CD4-positive, alpha-beta T cell treated with Interleukin-17A for 4 hours (primary cell): ENCODE results near the gene POLR2J.
A peak's percentile ranks its signal among the peaks of the same experiment; 100 is the strongest.
"Not testable (repeated sequence)": the region's sequence is repeated elsewhere in the genome, so short reads cannot be mapped to it uniquely, and the experiment has no call there.

Experiments used
- DNase-seq: peaks from one replicate; pipeline ENCODE4 v3.0.0-alpha.2; 2020; ENCODE audit warnings: mixed read lengths

Gene POLR2J

GRCh38 chr7:102478314-102479208 lies at the start of gene POLR2J:
TSS of gene POLR2J (minus strand) at chr7:102478922. CDS start at chr7:102478860, 62 bp downstream.
- peak; percentile 87 for DNase-seq

DNA sequence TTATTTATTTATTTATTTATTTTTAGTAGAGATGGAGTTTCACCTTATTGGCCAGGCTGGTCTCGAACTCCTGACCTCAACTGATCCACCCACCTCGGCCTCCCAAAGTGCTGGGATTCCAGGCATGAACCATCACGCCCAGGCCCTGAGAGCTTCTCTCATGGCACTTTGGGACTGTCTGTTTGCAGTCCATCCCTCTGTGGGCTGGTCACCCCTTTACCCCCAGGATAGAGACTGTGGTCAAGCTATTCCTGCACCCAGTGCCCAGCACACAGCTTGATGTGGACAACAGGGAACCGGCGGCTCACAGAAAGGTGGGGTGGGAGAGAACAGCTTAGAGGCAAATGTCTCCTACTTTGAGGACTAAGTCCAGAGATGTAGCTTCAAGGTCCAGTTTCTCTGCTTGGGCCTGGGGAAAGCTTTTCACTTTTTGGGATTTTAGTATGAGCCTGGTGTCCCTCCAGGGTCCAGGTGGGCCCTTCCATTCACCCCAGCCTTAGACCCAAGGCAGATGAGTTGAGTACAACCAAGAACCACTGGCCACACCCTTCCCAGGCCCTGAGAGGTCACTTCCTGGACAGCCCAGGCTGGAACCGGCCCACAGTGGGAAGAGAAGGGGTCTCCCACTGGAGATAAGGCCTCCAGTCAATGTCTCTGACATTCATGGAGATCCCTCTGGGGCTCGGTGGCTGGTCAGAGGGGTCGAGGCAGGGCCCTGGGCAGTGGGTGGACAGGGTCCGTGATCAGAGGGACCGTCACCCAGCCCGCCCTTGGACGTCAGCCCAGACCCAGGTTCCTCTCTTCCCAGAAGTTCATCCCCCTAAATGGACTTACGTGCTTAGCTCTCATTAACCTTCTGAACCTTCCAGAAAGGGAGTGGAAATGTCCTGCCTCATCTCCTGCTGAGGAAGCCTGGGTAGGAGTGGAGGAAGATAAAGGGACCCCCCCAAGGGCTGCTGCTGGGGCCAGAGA lies 49.4 kb upstream of the POLR2J start:
- not testable (repeated sequence) for DNase-seq

DNA sequence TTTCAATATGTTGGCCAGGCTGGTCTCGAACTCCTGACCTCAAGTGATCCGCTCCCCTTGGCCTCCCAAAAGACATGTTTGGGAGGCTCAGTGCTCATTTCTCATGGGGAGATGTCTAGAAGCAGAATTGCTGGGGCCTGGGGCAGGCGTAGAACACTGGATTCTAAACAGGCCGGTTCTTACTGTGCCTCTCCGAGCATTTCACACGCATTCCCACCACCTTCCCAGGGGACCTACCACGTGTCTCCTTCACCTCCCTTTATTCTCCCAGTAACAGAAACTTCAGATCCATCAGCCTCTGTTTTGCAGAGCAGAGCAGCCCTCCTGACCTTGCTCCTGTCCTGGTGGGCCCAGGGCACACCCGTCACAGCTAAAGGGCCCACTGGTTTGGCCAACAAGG lies 48.5 kb upstream of the POLR2J start:
- not testable (repeated sequence) for DNase-seq

DNA sequence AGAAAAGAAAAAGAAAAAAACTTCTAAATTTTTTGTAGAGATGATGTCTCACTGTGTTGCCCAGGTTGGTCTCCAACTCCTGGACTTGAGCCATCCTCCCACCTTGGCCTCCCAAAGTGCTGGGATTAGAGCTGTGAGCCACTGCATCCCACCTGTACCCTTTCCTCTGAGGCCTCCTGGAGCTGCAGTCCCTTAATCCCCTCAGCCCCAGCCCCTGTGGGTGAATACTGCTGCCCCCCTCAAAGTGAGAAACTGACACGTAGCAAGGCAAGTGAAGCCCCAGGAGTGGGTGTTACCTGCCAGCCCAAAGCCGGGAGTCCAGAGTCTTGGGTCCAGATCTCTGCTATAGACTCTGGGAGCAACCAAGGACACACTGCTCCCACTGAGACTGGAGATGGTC lies 46.1 kb upstream of the POLR2J start:
- DNase-seq, result not testable (repeated sequence)

- DNase-seq, result not testable (repeated sequence)
These were observed 42.1 kb upstream of the POLR2J start for GRCh38 chr7:102520797-102521196.

- peak; percentile 45 for DNase-seq
These were observed 38.9 kb upstream of the POLR2J start, which contains the start of gene RASA4B for GRCh38 chr7:102517550-102518147. TSS of gene RASA4B (minus strand) at chr7:102517777. CDS start at chr7:102517710, 67 bp downstream.

DNA sequence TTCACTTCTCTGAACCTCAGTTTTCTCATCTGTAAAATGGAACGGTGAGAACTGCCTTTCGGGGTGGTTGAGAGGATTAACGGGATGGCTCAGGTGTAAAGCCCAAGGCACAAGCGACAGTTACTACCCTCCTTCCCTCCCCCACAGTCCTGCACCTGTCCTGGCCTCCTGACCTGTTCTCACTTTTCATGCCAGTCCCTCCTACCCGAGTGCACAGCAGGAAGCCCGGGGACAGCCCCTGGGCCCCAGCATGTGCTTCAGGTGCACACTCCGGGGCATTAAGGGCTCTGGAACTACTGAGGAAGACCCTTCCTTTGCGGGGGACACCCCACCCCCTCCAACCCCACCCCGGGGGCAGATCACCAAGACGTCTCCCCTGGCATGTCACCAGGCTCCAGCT lies 38.2 kb upstream of the POLR2J start:
- DNase-seq, result not testable (repeated sequence)

DNA sequence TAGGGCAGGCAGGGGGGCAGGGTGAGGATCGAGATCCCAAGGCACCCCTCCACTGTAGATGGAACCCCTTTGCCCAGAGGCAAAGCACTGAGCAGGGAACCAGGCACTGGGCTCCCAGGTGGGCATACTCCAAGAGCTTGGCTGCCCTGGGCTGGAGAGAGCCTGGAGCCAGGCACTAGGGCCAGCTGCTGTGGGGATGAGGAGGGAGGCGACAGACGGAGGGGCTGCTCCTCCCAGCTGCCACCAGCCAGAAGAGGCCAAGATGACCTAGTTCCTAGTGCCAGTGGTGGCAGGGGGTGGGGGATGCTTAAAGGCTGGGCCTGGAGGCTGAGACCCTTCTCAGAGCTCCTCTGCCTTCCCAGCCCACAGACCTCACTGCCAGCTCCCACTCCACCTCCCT lies 37.2 kb upstream of the POLR2J start:
- DNase-seq, result not testable (repeated sequence)

DNA sequence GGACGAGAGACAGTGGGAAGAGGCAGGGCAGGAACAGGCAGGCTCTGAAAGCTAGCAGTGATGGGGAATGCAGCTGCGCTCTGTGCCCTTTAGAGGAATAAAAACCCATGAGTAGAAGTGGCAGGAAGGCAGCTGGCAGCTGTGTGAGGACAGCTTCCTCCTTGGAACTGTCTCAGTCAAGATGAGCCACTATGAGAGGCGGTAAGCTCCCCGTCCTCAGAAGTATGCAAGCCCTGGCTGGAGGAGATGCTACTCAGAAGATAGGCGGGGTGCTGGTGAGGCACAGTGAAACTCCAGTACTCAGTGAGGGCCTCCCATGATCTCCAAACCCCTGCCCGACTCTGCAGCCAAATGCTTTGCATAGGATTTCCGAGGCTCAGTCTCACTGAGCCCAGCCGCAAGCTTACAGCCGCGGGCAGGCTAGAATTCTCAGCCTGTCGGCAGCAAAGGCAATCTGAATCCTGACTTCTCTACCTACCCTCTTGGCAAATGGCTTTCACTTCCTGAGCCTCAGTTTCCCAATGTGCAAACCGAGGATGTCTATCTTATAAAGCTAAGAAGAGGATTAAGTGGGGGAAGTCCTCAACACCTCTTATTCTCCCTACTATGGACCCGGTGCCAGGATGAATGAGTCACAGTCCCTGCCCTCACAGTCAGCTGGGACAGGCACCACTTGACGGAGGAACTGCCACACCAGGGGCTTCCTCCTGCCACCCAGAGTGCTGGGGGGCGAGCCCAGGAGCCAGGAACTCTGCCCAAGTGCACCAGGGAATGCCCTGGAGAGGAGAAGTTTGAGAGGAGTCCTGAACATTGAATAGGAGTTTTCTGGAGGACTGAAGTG lies 36.4 kb upstream of the POLR2J start:
- not testable (repeated sequence) for DNase-seq

DNA sequence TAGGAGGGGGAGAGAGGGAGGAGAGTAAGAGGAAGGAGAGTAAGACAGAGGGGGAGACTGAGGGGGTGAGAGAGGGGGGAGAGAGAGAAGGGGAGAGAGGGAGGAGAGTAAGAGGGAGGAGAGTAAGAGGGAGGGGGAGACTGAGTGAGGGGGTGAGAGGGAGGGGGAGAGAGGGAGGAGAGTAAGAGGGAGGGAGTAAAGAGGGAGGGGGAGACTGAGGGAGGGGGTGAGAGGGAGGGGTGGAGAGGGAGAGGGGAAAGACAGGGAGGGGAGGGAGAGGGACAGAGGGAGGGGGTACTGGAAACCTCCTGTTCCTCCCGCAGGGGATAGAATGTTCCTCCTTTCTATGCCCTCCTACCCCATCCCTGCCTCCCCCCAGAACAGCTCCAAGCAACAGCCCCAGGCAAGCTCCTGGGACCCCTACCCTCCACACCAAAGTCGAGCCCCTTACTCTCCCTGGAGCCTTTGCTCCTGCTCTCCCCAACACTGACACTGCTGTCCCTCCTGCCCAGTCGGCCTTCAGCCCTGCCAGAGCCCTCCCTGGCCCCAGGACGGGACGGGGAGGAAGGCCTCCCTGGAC lies 34.0 kb upstream of the POLR2J start:
- DNase-seq, result peak; percentile 34

- DNase-seq, result not testable (repeated sequence)
These were observed 33.3 kb upstream of the POLR2J start for GRCh38 chr7:102511860-102512522.

DNA sequence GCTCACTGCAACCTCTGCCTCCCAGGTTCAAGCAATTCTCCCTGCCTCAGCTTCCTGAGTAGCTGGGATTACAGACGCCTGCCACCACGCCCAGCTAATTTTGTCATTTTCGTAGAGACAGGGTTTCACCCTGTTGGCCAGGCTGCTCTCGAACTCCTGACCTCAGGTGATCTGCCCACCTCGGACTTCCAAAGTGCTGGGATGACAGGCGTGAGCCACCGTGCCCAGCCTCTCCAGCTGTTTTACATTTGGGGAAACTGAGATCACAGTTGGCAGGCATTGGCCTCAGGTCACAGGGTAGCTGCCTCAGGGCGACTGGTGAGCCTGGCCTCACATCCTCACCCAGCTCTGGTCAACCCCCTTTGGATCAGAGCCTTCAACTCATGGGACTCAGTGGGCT lies 31.9 kb upstream of the POLR2J start:
- DNase-seq, result not testable (repeated sequence)

DNA sequence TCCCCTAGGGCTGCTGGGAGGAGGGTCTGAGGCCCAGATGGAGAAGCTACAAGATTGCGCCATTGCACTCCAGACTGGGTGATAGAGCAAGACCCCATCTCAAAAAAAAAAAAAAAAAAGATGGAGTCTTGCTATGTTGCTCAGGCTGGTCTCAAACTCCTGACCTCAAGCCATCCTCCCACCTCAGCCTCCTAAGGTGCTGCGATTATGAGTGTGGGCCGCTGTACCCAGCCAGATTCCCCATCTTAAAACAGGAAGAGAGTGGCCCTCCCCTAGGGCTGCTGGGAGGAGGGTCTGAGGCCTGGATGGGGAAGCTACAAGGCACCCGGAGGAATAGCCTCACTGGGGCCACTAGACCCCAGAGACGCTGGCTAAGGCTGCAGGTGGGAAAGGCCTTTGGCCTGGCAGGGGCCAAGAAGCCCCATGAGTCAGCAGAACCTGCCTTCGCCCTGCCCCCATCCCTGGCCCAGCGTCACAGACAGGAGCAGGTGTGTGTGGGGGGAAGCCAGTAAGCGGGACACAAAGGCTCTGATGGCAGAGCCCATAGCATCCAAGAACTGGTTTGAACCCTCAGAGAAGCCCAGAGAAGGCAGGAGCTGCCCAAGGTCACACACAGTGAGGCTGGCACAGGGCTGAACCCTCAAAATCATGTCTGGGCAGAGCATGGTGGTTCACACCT lies 28.8 kb upstream of the POLR2J start:
- DNase-seq, result not testable (repeated sequence)

GRCh38 chr7:102505298-102506185 lies 26.8 kb upstream of the POLR2J start:
- not testable (repeated sequence) for DNase-seq

DNA sequence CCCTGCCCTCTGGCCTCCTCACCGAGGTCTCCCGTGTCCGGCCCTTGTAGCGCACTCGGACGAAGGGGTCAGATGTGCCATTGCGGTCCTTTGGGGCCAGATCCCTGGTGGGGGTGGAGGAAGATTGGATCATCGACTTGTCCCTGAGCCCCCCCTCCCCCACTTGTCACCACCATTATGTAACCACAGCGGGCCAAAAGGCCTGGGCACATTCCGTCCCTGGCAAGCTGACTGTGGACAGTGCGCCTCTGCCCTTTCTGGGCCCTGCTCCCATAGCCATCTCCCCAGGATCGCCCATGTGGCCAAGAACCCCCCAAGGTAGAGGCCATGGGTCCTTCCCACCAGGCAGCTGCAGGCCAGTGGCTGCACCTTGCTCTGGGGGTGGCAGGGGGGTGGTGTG lies 24.4 kb upstream of the POLR2J start:
- DNase-seq, result not testable (repeated sequence)

- not testable (repeated sequence) for DNase-seq
These were observed 19.6 kb upstream of the POLR2J start for GRCh38 chr7:102498321-102498720.

- DNase-seq, result not testable (repeated sequence)
These were observed 18.6 kb upstream of the POLR2J start for GRCh38 chr7:102497308-102497707.

DNA sequence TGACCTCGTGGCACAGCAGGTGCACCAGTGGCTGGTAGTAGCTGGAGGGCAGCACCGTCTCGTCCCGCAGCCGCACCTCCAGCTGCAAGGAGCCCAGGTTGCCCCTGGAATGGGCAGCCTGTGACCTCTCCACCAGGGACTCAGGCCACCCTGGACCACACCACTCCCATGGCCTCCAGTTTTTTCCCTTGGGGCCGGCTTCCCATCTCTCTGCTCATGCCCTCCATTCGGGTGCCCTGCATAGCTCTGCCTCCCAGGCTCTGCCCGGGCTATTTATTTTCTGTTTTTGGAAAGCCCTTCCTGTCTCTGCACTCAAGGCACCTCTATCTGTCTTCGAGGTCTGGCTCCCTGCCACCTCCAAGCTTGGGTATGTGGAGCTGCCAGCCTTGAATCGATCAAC lies 18.1 kb upstream of the POLR2J start:
- peak; percentile 2 for DNase-seq
